GM19397 (cell line): ENCODE data around the gene VGLL4.

Experiments used
- ATAC-seq: cut with Tn5 transposase; IDR thresholded peaks from one replicate; pipeline ENCODE4 v1.9.1; 2021; ENCODE audit warnings: mild to moderate bottlenecking, moderate library complexity; ENCODE audit not compliant: unreplicated experiment

Gene VGLL4

GRCh38 chr3:11566916-11567315, 76.8 kb downstream of the VGLL4 start:
- no peak for ATAC-seq

GRCh38 chr3:11566478-11566877, 77.2 kb downstream of the VGLL4 start:
- no peak for ATAC-seq

GRCh38 chr3:11565932-11566331, 77.8 kb downstream of the VGLL4 start:
- ATAC-seq: no peak

DNA sequence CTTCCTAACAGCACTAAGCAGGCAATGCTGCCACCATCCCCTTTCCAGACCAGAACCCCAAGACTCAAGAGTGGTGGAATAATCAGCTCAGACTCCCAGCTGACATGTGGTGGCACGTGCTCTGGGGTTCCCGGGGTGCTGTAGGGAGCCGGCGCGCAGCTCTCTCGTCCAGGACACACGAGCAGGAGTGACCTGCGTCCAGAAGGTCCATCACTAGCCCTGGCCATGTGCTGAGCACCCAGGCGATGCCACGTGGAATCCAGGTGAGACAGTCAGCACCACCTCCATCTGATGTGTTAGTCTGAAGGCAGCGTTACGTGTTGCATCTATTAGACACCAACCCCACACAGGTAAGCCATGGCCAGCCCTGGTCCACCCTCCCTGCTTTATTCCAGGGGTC, 78.2 kb downstream of the VGLL4 start:
- no peak for ATAC-seq

DNA sequence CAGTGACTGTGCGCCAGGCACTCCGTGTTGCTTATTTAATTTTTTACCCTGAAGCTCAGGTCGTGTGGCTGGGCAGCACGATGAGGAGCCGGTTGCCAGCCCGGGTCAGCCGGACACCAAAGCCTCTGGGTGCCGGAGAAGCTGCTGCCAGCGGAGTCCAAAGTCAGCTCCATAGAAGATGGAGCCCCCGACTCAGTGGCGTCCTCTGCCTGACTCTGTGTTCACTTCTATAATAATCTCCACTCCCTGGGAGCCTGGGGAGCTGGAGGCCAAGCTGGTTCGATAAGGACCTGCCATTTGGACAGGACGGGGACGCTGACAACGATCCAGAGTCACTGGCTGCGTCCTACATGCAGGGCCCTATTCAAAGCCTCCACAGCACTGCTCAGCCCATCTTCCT, 78.6 kb downstream of the VGLL4 start:
- no peak for ATAC-seq

DNA sequence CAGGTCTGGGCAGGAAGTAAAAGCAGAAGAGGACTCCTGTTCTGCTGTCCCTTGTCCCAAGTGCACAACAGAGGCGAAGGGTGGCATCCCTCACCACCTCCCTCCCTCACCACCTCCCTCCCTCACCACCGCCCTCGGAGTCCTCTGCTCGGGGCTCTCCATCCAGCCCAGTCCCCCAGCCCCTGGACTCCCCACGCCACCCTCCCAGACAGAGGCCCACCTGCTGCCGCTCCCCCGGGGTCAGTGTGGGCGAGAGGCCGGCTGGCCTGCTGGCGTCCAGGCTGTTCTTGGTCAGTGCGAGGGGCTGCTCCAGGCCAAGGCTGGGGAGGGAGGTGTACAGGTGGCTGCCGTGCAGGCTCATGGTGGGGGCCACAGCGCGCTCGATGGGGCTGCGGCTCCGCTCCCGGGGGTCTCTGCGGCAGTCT, 79.1 kb downstream of the VGLL4 start:
- no peak for ATAC-seq

DNA sequence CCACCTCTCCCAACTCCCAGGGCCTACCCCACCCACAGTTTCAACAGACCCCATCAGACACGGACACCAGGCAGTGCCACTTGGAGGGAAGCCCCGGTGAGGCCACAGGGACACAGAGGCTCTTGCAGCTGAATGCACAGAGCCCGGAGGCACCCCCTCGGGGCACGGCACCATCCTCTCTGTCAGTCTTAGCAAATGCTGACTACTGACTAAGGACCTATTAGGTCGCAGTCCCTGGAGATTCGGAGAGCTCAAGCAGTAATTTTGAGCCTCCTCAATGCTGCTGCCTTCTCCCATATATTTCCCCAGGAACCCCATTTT, 79.9 kb downstream of the VGLL4 start:
- ATAC-seq: no peak

GRCh38 chr3:11563159-11563864, 80.4 kb downstream of the VGLL4 start:
- no peak for ATAC-seq

DNA sequence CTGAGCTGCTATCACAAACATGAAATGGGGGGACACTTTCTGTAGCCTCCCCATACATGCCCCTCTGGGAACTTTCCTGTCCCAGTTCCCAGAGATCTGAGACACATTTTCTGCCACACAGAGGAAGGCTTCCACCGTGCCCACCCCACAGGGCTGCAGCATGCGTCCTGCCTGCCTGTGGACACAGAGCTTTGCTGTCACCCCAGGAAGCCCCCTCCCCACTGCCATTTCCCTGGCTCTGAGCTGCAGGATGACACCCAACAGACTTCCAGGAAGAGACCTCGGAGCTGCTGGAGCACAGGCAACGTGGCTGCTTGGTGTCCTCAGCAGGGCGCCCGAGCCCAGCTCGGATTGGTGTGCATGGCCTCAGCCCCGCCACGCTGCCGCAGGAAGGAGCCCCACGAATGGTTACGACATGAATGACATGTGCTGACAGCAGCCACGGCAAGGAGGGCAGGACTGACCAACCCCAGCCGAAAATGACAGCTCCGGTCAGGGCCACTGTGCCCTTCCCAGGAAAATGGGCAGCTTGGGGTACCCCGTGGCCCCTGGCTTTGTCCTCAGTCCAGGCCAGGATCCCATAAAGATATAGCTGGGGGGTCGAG, 81.3 kb downstream of the VGLL4 start:
- no peak for ATAC-seq

DNA sequence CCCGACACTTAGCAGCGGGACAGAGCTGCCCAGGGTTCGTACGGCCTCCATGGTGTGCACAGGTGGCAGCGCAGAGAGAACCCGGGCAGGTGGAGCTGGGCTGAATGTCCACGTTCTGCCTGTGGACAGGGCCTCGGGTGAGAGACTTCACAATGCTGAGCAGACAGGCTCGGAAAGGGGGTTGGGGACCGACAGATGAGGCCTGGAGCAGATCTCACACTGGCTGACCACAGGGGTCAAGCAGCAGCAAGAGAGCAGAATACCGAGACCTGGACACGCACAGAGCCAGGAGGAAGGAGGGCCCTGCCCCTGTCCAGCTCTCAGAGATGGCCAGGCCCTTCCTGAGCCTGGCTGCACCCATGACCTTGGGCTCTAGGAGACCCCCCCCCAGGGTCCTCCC, 83.0 kb downstream of the VGLL4 start:
- no peak for ATAC-seq

GRCh38 chr3:11559816-11560633, 83.7 kb downstream of the VGLL4 start:
- no peak for ATAC-seq

GRCh38 chr3:11558918-11559815, 84.5 kb downstream of the VGLL4 start:
- no peak for ATAC-seq

DNA sequence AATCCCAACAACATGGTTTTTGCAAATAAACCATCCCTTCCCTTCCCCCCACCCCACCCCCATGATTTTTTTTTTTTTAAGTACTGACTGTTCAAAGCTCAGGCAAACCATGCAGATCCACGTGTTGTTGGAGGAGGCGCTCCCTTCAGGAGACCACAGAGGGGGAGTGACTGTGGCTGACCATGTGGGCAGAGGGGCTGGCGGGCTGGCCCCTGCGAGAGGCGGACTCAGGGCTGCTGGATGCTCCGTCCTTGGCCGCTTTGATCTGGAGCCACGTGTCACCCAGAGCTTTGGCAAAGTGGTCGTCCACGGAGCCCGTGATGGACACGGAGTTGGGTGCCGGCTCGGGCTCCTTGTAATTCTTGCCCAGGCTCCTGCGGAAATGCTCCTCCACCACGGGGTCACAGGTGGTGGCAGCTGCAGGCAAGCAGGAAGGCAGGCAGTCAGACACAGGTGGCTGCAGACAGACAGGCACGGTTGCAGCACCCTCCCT, 85.3 kb downstream of the VGLL4 start:
- no peak for ATAC-seq

GRCh38 chr3:11558002-11558401, 85.7 kb downstream of the VGLL4 start:
- ATAC-seq: no peak

DNA sequence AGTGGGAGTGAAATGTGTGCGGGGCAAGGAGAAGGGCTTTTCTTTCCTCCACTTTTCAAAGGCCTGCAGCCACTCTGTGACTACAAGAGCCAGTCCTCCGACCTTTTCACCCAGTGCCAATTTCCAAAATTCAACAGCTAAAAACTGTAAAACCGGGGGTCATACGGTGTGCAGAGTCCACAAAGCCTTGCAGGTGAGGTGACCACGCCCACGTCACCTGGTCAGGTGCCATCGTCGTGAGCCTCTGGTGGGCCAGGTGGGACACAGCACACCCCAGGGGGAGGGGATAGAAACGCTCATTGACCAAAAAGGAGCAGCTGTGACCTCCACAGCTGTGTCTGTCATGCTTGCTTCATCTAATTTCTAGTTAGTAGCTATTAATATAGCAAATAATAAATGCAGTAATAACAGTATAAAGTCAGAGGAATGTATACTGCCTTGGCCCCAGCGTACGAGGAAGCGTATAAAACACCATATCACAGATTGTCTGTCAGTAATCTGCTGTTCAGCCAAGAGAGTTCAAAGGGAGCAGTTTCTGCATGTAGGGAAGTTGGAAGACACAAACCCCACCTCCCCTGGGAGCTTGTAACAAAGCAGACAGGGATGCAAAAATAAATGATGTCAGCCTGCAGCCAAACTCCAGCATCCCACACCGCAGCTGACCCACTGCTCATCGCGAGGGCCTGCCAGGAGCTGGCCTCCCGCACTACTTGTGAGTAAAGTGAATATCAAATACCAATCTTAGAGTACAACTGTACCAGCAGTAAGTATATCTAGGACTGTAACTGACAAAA, 86.7 kb downstream of the VGLL4 start:
- ATAC-seq: no peak

GRCh38 chr3:11555881-11556633, 87.7 kb downstream of the VGLL4 start:
- no peak for ATAC-seq

- ATAC-seq: no peak
Observed at GRCh38 chr3:11555211-11555782, 88.4 kb downstream of the VGLL4 start.

GRCh38 chr3:11554666-11555065, 89.0 kb downstream of the VGLL4 start:
- ATAC-seq: no peak

DNA sequence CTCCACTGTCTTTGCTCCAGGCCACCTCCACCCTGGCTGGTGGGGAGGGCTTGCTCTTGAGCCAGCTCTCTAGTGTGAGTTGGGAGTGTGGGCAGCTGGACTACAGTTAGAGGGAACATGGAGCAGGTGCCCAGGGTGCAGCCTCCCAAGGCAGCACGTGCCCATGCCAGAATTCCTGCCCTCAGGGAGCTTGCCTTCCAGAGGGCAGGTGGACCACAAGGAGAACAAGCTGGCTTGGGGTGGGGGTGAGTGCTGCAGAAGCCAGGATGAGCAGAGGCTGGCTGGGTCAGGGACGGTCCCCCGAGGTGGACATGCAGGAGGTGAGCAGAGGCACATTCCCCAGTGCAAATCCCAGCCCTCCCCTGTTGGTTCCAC, 89.5 kb downstream of the VGLL4 start:
- no peak for ATAC-seq
